GM12878 (cell line): ENCODE data around the gene SYK. TPM values are rescaled to one million over a fixed set of nuclear protein-coding genes. Genes with fewer than 3 reads are reported as not detected.

Experiments
- ATAC-seq: fragments of 200-7000 bp; cut with Tn5 transposase; 3 replicates; pipeline ENCODE4 v1.9.1; 2020; ENCODE audit warnings: mild to moderate bottlenecking, moderate library complexity
- BruUV-seq: library from RNA; stranded (reverse); fragments of 400-500 nt; replicated peaks from 2 replicates; lab custom pipeline; 2021; lab: Mats Ljungman, UMichigan
- CTCF ChIA-PET: fragments of 300-600 bp; sonication (Branson Sonifier 250); formaldehyde crosslinking; extraction: SDS; loops from one replicate; lab custom pipeline; 2021; ENCODE audit warnings: inconsistent platforms; lab: Yijun Ruan, JAX
- POLR2A ChIA-PET: fragments of 350-600 bp; formaldehyde crosslinking; extraction: SDS; loops from one replicate; lab custom pipeline; 2021; ENCODE audit warnings: inconsistent platforms; lab: Charles Lee
- RAD21 ChIA-PET: fragments of 300-600 bp; sonication (Branson Sonifier 250); formaldehyde crosslinking; loops from one replicate; lab custom pipeline; 2023; ENCODE audit warnings: antibody characterized with exemption; ENCODE audit not compliant: unreplicated experiment; lab: Charles Lee
- SMC1A ChIA-PET: fragments of 300-600 bp; sonication (Branson Sonifier 250); formaldehyde crosslinking; loops from one replicate; lab custom pipeline; 2023; ENCODE audit not compliant: unreplicated experiment, uncharacterized antibody; lab: Charles Lee
- DNase-seq: peaks from one replicate; pipeline ENCODE4 v3.0.0-alpha.2; 2011; ENCODE audit warnings: low read depth, low spot score
- FAIRE-seq: peaks from 3 replicates; lab custom pipeline; 2011; peaks lifted over from hg19 to GRCh38; lab: Jason Lieb, UNC
- H2AFZ ChIP-seq: 2 replicates; pipeline ENCODE4 v1.6.0; 2011; ENCODE audit warnings: low read depth, low read length, control low read depth; ENCODE audit not compliant: control insufficient read depth
- H3K27ac ChIP-seq: 2 replicates; pipeline ENCODE4 v1.5.1; 2011; ENCODE audit warnings: control low read depth; ENCODE audit not compliant: control insufficient read depth, insufficient read depth
- H3K27me3 ChIP-seq, 2 experiments: replicated peaks in 1 of 2; 2 replicates each; pipeline versions ENCODE4 v1.6.0 to v1.6.1; 2011; ENCODE audit warnings: low read length in 1 of 2; ENCODE audit not compliant: control insufficient read depth in 2 of 2, insufficient read depth in 2 of 2
- H3K36me3 ChIP-seq, 2 experiments: 2 replicates each; pipeline ENCODE4 v1.5.1; 2011; ENCODE audit warnings: low read length in 1 of 2; ENCODE audit not compliant: control insufficient read depth in 2 of 2, insufficient read depth in 2 of 2
- H3K4me1 ChIP-seq: 2 replicates; pipeline ENCODE4 v1.6.1; 2011; ENCODE audit warnings: mild to moderate bottlenecking, low read length, moderate library complexity, mixed read lengths; ENCODE audit not compliant: control insufficient read depth, insufficient read depth
- H3K4me2 ChIP-seq: 2 replicates; pipeline ENCODE4 v1.6.0; 2011; ENCODE audit warnings: control low read depth; ENCODE audit not compliant: control insufficient read depth, insufficient read depth
- H3K4me3 ChIP-seq: fragments of 200-600 bp; sonication (generic); 2 replicates; pipeline ENCODE4 v1.5.1; 2016
- H3K79me2 ChIP-seq: 2 replicates; pipeline ENCODE4 v1.6.0; 2011; ENCODE audit warnings: low read length; ENCODE audit not compliant: control insufficient read depth, insufficient read depth
- H3K9ac ChIP-seq: 2 replicates; pipeline ENCODE4 v1.8.0; 2011; ENCODE audit warnings: low read length, control low read depth, mixed read lengths; ENCODE audit not compliant: control insufficient read depth, insufficient read depth
- H3K9me3 ChIP-seq: replicated peaks from 3 replicates; pipeline ENCODE4 v1.5.1; 2011; ENCODE audit warnings: mild to moderate bottlenecking, low read length; ENCODE audit not compliant: control insufficient read depth, insufficient read depth
- H4K20me1 ChIP-seq: 2 replicates; pipeline ENCODE4 v1.6.0; 2011; ENCODE audit not compliant: control insufficient read depth, insufficient read depth
- BRCA1 ChIP-seq: IDR thresholded peaks from 2 replicates; pipeline ENCODE4 v1.6.1; 2011; ENCODE audit warnings: low read depth, low read length, improper control_type of control experiment
- CBX5 ChIP-seq: sonication (generic); IDR thresholded peaks from 2 replicates; pipeline ENCODE4 v1.6.1; 2016; ENCODE audit warnings: low read depth, moderate library complexity, mild to moderate bottlenecking, inconsistent platforms
- FOXM1 ChIP-seq: IDR thresholded peaks from 2 replicates; pipeline ENCODE4 v1.6.1; 2012; ENCODE audit warnings: low read depth, mild to moderate bottlenecking, inconsistent platforms, low read length, moderate library complexity
- HCFC1 ChIP-seq: fragments of 150-350 bp; IDR thresholded peaks from 2 replicates; pipeline ENCODE4 v1.6.1; 2014; ENCODE audit warnings: low read length
- KDM1A ChIP-seq: fragments of 200-600 bp; sonication (generic); IDR thresholded peaks from 2 replicates; pipeline ENCODE4 v1.6.1; 2016; ENCODE audit warnings: borderline replicate concordance
- SPI1 ChIP-seq: IDR thresholded peaks from 2 replicates; pipeline ENCODE4 v1.6.1; 2011; ENCODE audit warnings: low read depth, mild to moderate bottlenecking, low read length, moderate library complexity, borderline replicate concordance; ENCODE audit not compliant: insufficient read depth
- TCF12 ChIP-seq: IDR thresholded peaks from 2 replicates; pipeline ENCODE4 v1.6.1; 2011; ENCODE audit warnings: low read depth, mild to moderate bottlenecking, low read length
- in situ Hi-C: fragments of 300-500 bp; cut with MboI; formaldehyde crosslinking; loops from 9 replicates; pipeline ENCODE4 v1.14.3; 2018; ENCODE audit warnings: mixed read lengths
- intact Hi-C: fragments of 100-400 bp; cut with micrococcal nuclease; formaldehyde crosslinking; loops from one replicate; pipeline ENCODE4 v1.14.2; 2022; ENCODE audit not compliant: unreplicated experiment
- polyA plus RNA-seq, 11 experiments: library from polyadenylated mRNA; depleted of rRNA in 4 of 11; unstranded in 6 of 11; stranded (reverse) in 5 of 11; fragments of >200 nt; fragmentation: Nextera tagmentation in 4 of 11; fragmentation: Illumina TruSeq in 1 of 11; extraction: Ambion mirVana in 4 of 11; extraction: Trizol in 1 of 11; gene quantifications; 1 replicate in 1 of 11; 2 replicates in 10 of 11; pipeline versions ENCODE4 v1.2.1 to v1.2.3, GENCODE V29; 2011 to 2016; ENCODE audit warnings: inconsistent platforms in 2 of 11, missing spikeins in 2 of 11, low read depth in 1 of 11
- total RNA-seq, 4 experiments: library from RNA; depleted of rRNA in 3 of 4; stranded (reverse); fragments of >200 nt in 3 of 4; fragmentation: Illumina TruSeq in 1 of 4; extraction: Trizol in 1 of 4; gene quantifications; 2 replicates each; pipeline versions ENCODE4 v1.2.1 to v1.2.3, GENCODE V29; 2013 to 2021
- TF ChIP-seq, protein P1 (sequence below): fragments of 450-650 bp; formaldehyde crosslinking; IDR thresholded peaks from 2 replicates; pipeline ENCODE4 v1.5.0; 2022; ENCODE audit warnings: mild to moderate bottlenecking, missing genetic modification characterization
- TF ChIP-seq, protein P2 (sequence below): fragments of 450-650 bp; IDR thresholded peaks from 2 replicates; pipeline ENCODE4 v1.6.1; 2018; ENCODE audit warnings: borderline replicate concordance, mild to moderate bottlenecking; ENCODE audit not compliant: partially characterized antibody
- TF ChIP-seq, protein P3 (sequence below): fragments of 450-650 bp; formaldehyde crosslinking; IDR thresholded peaks from 2 replicates; pipeline ENCODE4 v1.4.0; 2022; ENCODE audit warnings: mild to moderate bottlenecking, moderate library complexity
- TF ChIP-seq, protein P4 (sequence below): IDR thresholded peaks from 2 replicates; pipeline ENCODE4 v1.6.1; 2011; ENCODE audit warnings: mild to moderate bottlenecking, low read depth, low read length, moderate library complexity; ENCODE audit not compliant: insufficient replicate concordance
- TF ChIP-seq, protein P5 (sequence below): fragments of 450-650 bp; IDR thresholded peaks from 2 replicates; pipeline ENCODE4 v1.6.1; 2014; ENCODE audit warnings: mild to moderate bottlenecking

Gene SYK
- total and polyA plus RNA-seq, 10 of the 15 experiments (the other 5 are each of a cell fraction or from before 2014, with no cell fraction given): 6.5 to 135 (median 68.8) TPM

DNA sequence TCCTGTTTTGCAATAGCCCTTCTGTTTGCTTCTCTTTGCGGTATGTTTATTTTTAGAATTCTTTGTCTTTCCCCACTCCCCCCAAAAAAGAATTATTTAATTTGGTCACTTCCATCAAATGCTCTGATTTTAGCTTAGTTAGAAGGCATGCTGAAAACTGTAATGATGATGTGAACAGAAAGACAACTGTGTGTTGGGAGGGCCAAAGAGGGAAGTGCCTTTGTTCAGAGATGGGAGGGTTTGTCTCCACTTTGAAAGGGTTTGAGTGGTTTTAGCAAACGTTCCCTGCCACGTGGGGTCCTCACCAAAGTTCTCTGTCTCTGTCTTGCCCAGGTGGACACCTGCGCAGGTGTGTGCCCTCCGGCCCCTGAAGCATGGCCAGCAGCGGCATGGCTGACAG lies 41.9 kb downstream of the SYK start (continued):
- TF ChIP-seq FOXM1 (no peak), BRCA1 (no peak), SPI1 (no peak)
- TF ChIP-seq, protein P1, sequence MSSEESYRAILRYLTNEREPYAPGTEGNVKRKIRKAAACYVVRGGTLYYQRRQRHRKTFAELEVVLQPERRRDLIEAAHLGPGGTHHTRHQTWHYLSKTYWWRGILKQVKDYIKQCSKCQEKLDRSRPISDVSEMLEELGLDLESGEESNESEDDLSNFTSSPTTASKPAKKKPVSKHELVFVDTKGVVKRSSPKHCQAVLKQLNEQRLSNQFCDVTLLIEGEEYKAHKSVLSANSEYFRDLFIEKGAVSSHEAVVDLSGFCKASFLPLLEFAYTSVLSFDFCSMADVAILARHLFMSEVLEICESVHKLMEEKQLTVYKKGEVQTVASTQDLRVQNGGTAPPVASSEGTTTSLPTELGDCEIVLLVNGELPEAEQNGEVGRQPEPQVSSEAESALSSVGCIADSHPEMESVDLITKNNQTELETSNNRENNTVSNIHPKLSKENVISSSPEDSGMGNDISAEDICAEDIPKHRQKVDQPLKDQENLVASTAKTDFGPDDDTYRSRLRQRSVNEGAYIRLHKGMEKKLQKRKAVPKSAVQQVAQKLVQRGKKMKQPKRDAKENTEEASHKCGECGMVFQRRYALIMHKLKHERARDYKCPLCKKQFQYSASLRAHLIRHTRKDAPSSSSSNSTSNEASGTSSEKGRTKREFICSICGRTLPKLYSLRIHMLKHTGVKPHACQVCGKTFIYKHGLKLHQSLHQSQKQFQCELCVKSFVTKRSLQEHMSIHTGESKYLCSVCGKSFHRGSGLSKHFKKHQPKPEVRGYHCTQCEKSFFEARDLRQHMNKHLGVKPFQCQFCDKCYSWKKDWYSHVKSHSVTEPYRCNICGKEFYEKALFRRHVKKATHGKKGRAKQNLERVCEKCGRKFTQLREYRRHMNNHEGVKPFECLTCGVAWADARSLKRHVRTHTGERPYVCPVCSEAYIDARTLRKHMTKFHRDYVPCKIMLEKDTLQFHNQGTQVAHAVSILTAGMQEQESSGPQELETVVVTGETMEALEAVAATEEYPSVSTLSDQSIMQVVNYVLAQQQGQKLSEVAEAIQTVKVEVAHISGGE (CRISPR knock-in tag): no peak

DNA sequence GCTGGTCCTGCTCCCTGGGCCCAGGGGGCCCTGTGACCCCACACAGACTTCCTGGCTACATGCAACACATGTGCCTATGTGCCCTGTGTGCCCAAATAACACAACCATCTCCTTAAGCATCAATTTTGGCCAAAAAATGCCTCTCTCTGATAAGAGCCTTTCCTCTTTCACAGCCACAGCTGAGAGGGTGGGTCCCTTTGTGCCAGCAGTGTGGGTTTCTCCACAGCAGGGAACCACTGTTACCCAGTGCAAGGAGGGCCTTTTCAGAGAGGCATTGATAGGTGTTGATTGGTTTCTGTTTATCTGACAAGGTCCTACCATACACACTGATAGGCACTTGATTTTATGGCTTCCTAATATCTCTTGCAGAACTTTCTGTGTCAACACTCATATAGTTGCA lies 42.7 kb downstream of the SYK start:
- ATAC-seq: no peak
- ChIA-PET POLR2A (no interaction called here), CTCF (no interaction called here), RAD21 (no interaction called here), SMC1A (no interaction called here)
- H3K27ac ChIP-seq: no peak overlapping the region
- H3K27me3 ChIP-seq: no peaks in the 10 kb centered on the region
- no peak overlapping the region for H3K4me2 ChIP-seq
- peaks cover 12% of the 10 kb centered on the region for H3K79me2 ChIP-seq
- peaks cover 18 to 28% of the 10 kb centered on the region in 2 experiments; a peak in 3 of 4 replicates for H3K36me3 ChIP-seq
- peaks cover 18% of the 10 kb centered on the region for H3K4me1 ChIP-seq
- H2AFZ ChIP-seq: no peak overlapping the region
- no peak for FAIRE-seq
- no peaks in the 10 kb centered on the region for H4K20me1 ChIP-seq
- BruUV-seq: no TSS peak
- no peaks in the 10 kb centered on the region for H3K9me3 ChIP-seq
- H3K4me3 ChIP-seq: no peak overlapping the region
- in situ Hi-C loops: no loop called here
- no peak for DNase-seq
- no peak overlapping the region for H3K9ac ChIP-seq
- intact Hi-C loops: no loop called here
- TF ChIP-seq, protein P2, sequence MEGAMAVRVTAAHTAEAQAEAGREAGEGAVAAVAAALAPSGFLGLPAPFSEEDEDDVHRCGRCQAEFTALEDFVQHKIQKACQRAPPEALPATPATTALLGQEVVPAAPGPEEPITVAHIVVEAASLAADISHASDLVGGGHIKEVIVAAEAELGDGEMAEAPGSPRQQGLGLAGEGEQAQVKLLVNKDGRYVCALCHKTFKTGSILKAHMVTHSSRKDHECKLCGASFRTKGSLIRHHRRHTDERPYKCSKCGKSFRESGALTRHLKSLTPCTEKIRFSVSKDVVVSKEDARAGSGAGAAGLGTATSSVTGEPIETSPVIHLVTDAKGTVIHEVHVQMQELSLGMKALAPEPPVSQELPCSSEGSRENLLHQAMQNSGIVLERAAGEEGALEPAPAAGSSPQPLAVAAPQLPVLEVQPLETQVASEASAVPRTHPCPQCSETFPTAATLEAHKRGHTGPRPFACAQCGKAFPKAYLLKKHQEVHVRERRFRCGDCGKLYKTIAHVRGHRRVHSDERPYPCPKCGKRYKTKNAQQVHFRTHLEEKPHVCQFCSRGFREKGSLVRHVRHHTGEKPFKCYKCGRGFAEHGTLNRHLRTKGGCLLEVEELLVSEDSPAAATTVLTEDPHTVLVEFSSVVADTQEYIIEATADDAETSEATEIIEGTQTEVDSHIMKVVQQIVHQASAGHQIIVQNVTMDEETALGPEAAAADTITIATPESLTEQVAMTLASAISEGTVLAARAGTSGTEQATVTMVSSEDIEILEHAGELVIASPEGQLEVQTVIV: no peak
- TF ChIP-seq FOXM1 (no peak), TCF12 (no peak), CBX5 (no peak), HCFC1 (no peak), KDM1A (no peak)
- TF ChIP-seq, protein P3, sequence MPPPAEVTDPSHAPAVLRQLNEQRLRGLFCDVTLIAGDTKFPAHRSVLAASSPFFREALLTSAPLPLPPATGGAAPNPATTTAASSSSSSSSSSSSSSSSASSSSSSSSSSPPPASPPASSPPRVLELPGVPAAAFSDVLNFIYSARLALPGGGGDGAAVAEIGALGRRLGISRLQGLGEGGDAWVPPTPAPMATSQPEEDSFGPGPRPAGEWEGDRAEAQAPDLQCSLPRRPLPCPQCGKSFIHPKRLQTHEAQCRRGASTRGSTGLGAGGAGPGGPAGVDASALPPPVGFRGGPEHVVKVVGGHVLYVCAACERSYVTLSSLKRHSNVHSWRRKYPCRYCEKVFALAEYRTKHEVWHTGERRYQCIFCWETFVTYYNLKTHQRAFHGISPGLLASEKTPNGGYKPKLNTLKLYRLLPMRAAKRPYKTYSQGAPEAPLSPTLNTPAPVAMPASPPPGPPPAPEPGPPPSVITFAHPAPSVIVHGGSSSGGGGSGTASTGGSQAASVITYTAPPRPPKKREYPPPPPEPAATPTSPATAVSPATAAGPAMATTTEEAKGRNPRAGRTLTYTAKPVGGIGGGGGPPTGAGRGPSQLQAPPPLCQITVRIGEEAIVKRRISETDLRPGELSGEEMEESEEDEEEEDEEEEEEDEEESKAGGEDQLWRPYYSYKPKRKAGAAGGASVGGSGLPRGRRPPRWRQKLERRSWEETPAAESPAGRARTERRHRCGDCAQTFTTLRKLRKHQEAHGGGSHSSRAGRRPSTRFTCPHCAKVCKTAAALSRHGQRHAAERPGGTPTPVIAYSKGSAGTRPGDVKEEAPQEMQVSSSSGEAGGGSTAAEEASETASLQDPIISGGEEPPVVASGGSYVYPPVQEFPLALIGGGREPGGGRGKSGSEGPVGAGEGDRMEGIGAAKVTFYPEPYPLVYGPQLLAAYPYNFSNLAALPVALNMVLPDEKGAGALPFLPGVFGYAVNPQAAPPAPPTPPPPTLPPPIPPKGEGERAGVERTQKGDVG (CRISPR knock-in tag): no peak
- TF ChIP-seq, protein P4, sequence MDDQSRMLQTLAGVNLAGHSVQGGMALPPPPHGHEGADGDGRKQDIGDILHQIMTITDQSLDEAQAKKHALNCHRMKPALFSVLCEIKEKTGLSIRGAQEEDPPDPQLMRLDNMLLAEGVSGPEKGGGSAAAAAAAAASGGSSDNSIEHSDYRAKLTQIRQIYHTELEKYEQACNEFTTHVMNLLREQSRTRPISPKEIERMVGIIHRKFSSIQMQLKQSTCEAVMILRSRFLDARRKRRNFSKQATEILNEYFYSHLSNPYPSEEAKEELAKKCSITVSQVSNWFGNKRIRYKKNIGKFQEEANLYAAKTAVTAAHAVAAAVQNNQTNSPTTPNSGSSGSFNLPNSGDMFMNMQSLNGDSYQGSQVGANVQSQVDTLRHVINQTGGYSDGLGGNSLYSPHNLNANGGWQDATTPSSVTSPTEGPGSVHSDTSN: no peak
- TF ChIP-seq, protein P5, sequence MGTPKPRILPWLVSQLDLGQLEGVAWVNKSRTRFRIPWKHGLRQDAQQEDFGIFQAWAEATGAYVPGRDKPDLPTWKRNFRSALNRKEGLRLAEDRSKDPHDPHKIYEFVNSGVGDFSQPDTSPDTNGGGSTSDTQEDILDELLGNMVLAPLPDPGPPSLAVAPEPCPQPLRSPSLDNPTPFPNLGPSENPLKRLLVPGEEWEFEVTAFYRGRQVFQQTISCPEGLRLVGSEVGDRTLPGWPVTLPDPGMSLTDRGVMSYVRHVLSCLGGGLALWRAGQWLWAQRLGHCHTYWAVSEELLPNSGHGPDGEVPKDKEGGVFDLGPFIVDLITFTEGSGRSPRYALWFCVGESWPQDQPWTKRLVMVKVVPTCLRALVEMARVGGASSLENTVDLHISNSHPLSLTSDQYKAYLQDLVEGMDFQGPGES: no peak
